ENCODE data around the gene DTL.

DNA sequence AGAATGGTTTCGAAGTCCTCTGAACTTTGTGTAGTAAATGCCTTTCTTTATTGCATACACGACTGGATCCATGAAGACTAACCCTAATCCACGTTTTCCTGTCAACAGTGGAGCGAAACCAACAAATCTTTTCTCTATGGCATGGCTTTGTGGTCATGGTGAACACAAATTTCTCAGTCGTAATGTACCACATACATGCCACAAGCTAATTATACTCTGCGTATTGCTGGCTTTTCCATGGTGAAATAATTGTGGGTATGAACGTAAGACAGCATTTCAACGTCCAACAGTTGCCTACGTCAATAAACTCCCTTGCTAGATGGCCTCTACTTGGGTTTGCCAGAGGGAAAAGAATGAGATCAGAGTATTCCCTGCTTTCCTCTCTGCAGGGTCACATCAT is 27.7 kb upstream of the DTL start:
- TF ChIP-seq EZH2 (IDR thresholded peaks at IDR 0.05; ENCODE audit: insufficient read depth, poor library complexity, severe bottlenecking) (no peak), EZH2phosphoT487 (IDR thresholded peaks at IDR 0.05; ENCODE audit: insufficient read depth, low read depth) (no peak)

Measured in GM23248 (cell line).